Hepatocyte (in vitro differentiated cells): ENCODE results near the gene LRIT1. TPM values are rescaled to one million over a fixed set of nuclear protein-coding genes. Genes with fewer than 3 reads are reported as not detected.

Experiments
- DNase-seq: peaks from one replicate; pipeline ENCODE4 v3.0.0-alpha.2; 2016; ENCODE audit warnings: low spot score
- H2AFZ ChIP-seq: fragments of 200-600 bp; sonication (generic); 2 replicates; pipeline ENCODE4 v1.6.0; 2016; ENCODE audit warnings: antibody characterized with exemption, mild to moderate bottlenecking
- H3K27ac ChIP-seq: fragments of 200-600 bp; sonication (generic); 2 replicates; pipeline ENCODE4 v1.5.1; 2016; ENCODE audit warnings: mild to moderate bottlenecking
- H3K27me3 ChIP-seq: fragments of 200-600 bp; sonication (generic); 2 replicates; pipeline ENCODE4 v1.6.1; 2016
- H3K36me3 ChIP-seq: fragments of 200-600 bp; sonication (generic); replicated peaks from 2 replicates; pipeline ENCODE4 v1.5.1; 2016; ENCODE audit warnings: low read depth; ENCODE audit not compliant: insufficient read depth
- H3K4me1 ChIP-seq: fragments of 200-600 bp; sonication (generic); 2 replicates; pipeline ENCODE4 v1.5.1; 2016; ENCODE audit warnings: mild to moderate bottlenecking, moderate library complexity; ENCODE audit not compliant: insufficient read depth
- H3K4me2 ChIP-seq: fragments of 200-600 bp; sonication (generic); 2 replicates; pipeline ENCODE4 v1.6.0; 2016
- H3K4me3 ChIP-seq: fragments of 200-600 bp; sonication (generic); 2 replicates; pipeline ENCODE4 v1.5.1; 2016; ENCODE audit warnings: mild to moderate bottlenecking
- H3K79me2 ChIP-seq: fragments of 200-600 bp; sonication (generic); 2 replicates; pipeline ENCODE4 v1.6.0; 2017; ENCODE audit warnings: mild to moderate bottlenecking
- H3K9me2 ChIP-seq: fragments of 200-600 bp; sonication (generic); replicated peaks from 2 replicates; pipeline ENCODE4 v1.6.0; 2017; ENCODE audit warnings: mild to moderate bottlenecking; ENCODE audit not compliant: insufficient read depth
- H3K9me3 ChIP-seq: fragments of 200-600 bp; sonication (generic); 2 replicates; pipeline ENCODE4 v1.5.1; 2016; ENCODE audit warnings: low read depth, mild to moderate bottlenecking
- H4K20me1 ChIP-seq: fragments of 200-600 bp; sonication (generic); 2 replicates; pipeline ENCODE4 v1.6.0; 2016; ENCODE audit warnings: mild to moderate bottlenecking; ENCODE audit not compliant: insufficient read depth, poor library complexity, severe bottlenecking
- CTCF ChIP-seq: fragments of 200-600 bp; sonication (generic); IDR thresholded peaks from 2 replicates; pipeline ENCODE4 v1.5.1; 2016; ENCODE audit warnings: antibody characterized with exemption, mild to moderate bottlenecking; ENCODE audit not compliant: poor library complexity
- EZH2 ChIP-seq: fragments of 200-600 bp; sonication (generic); IDR thresholded peaks from 2 replicates; pipeline ENCODE4 v1.6.1; 2016; ENCODE audit warnings: antibody characterized with exemption, mild to moderate bottlenecking, borderline replicate concordance
- EZH2phosphoT487 ChIP-seq: fragments of 200-600 bp; sonication (generic); IDR thresholded peaks from one replicate; pipeline ENCODE4 v1.6.1; 2018; ENCODE audit warnings: antibody characterized with exemption, mild to moderate bottlenecking, low read depth, moderate library complexity; ENCODE audit not compliant: unreplicated experiment, severe bottlenecking
- WGBS: methylation state at CpG from one replicate; pipeline ENCODE4 v1.1.6; 2016; ENCODE audit warnings: low lambda C conversion rate; ENCODE audit errors: missing lambda C conversion rate; 5-methylcytosine and 5-hydroxymethylcytosine counted together
- polyA plus RNA-seq: library from polyadenylated mRNA; unstranded; fragments of >200 nt; fragmentation: Nextera tagmentation; extraction: Ambion mirVana; gene quantifications from 2 replicates; pipeline ENCODE4 v1.2.1, GENCODE V29; 2016
- total RNA-seq: library from RNA; depleted of rRNA; stranded (reverse); fragments of >200 nt; gene quantifications from 2 replicates; pipeline ENCODE4 v1.2.3, GENCODE V29; 2014

Gene LRIT1
- total and polyA plus RNA-seq, 2 experiments from 2014 or later, result not detected

DNA sequence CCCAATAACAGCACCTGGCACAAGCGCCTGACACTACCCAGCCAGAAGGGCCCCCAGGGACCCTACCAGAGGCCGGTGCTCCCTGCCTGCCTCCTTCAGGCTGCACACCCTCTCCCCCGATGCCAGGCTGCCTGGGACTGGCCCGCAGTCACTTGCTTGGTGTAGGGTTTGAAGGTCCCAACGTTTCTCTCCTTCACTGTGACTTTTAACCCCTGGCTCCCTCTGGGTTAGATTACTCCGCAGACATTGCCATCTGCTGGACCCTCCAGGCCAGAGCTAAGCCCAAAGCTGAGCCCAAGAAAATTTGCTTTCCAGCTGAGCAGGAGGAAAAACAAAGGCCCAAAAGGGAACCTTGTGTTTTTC lies 40.1 kb downstream of the LRIT1 start:
- Histone ChIP-seq H3K9me3 (no peaks in the 10 kb centered on the region), H3K4me2 (no peak overlapping the region), H3K36me3 (no peaks in the 10 kb centered on the region), H3K9me2 (no peaks in the 10 kb centered on the region), H3K27ac (no peak overlapping the region), H3K27me3 (peaks cover 20% of the 10 kb centered on the region), H4K20me1 (no peaks in the 10 kb centered on the region), H3K4me1 (no peaks in the 10 kb centered on the region), H3K4me3 (no peak overlapping the region), H3K79me2 (no peaks in the 10 kb centered on the region), H2AFZ (no peak overlapping the region)
- WGBS, result 66% methylated on average over 6 of the region's 6 CpGs
- DNase-seq, result no peak
- no peak for TF ChIP-seq EZH2
- no peak for TF ChIP-seq EZH2phosphoT487
- no peak for TF ChIP-seq CTCF

DNA sequence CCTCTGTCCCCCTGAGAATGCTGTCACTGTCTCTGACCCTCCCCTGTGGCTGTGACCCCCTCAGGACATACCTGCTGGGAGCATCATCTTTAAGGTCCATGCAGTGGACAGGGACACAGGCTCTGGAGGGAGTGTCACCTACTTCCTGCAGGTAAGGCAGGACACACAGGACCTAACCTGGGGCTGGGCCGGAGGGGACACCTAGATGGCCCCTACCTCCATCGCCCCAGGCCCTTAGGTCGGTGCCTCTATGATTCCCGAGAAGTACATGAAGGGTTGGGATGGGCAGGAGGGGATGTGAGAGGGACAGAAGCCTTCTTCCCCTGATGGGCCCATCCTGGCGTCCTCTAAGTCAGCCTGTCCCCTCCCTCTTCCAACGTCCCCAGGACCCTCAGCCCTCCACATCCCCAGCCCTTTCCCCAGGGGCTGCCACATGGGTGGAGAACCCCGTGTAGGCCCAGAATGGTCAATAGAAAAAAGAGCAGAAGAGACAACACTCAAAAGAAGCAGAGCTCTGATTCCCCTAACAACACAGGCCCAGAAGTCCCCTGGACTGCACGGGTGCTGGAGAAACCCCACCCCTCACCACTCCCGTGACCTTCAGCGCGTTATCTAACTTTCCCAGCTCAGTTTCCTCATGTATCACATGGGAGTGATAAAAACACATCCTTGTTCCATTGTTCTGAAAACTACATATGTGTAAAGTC lies 40.7 kb downstream of the LRIT1 start:
- H2AFZ ChIP-seq, result no peak overlapping the region
- no peaks in the 10 kb centered on the region for H3K9me3 ChIP-seq
- H4K20me1 ChIP-seq, result no peaks in the 10 kb centered on the region
- TF ChIP-seq EZH2phosphoT487 (no peak), CTCF (no peak), EZH2 (no peak)
- H3K9me2 ChIP-seq, result no peaks in the 10 kb centered on the region
- no peaks in the 10 kb centered on the region for H3K79me2 ChIP-seq
- no peaks in the 10 kb centered on the region for H3K36me3 ChIP-seq
- no peak overlapping the region for H3K27ac ChIP-seq
- H3K27me3 ChIP-seq, result peaks cover 25% of the 10 kb centered on the region
- DNase-seq, result no peak
- H3K4me1 ChIP-seq, result no peaks in the 10 kb centered on the region
- 82% methylated on average over 11 of the region's 11 CpGs for WGBS
- H3K4me2 ChIP-seq, result no peak overlapping the region
- H3K4me3 ChIP-seq, result no peak overlapping the region

DNA sequence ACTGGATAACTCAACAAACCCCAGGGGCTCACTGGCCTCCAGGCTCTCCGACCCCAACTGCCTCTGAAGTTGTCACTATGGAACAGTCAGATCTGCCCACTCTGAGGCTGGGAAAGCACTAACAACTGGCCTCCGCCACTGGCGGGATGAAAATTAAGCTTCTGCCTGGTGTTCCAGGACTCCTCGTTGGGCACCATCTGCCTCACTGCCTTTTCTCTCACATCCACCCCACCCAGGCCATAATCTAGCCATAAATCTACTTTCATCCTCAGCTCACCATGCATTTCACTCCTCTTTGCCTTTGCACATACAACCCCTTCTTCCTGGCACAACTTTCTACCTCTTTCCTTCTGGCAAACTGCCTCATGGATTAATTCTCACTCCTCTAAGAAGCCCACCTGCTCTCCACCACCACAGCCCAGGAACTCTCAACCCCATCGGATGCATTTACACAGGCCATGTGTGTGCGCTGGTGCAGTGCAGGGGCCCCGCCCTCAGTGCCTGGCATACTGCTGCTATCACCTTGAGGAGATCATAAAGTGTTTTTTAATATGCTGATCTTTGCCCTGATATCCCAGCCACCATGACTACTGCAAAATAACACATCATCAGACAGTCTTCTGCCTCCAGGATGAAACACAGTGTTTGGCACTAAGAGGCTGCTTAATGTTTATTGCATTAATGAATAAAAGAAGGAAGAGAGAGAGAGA lies 43.0 kb downstream of the LRIT1 start:
- Histone ChIP-seq H3K4me2 (no peak overlapping the region), H3K4me3 (no peak overlapping the region), H3K9me3 (no peaks in the 10 kb centered on the region), H3K27ac (no peak overlapping the region), H4K20me1 (no peaks in the 10 kb centered on the region), H3K9me2 (no peaks in the 10 kb centered on the region), H3K79me2 (no peaks in the 10 kb centered on the region), H2AFZ (no peak overlapping the region), H3K36me3 (no peaks in the 10 kb centered on the region), H3K4me1 (no peaks in the 10 kb centered on the region), H3K27me3 (peaks cover 49% of the 10 kb centered on the region)
- WGBS, result 87% methylated on average over 7 of the region's 7 CpGs
- no peak for TF ChIP-seq EZH2phosphoT487
- no peak for TF ChIP-seq CTCF
- no peak for DNase-seq
